ENCODE data around the gene LRRC46. TPM values are rescaled to one million over a fixed set of nuclear protein-coding genes. Genes with fewer than 3 reads are reported as not detected.

The LRRC46 gene
- 0.46 TPM in 1 of 2 replicates, not detected in the other for total RNA-seq
- 1.9 and 2.5 TPM in 2 replicates for polyA plus RNA-seq

GRCh38 chr17:47831003-47831933 lies at the start of gene LRRC46, which contains the start of gene MRPL10:
TSS of gene LRRC46 (plus strand) at chr17:47831670. CDS start at chr17:47831990, 320 bp downstream.
TSS of gene MRPL10 (minus strand) at chr17:47831541. CDS start at chr17:47831511, 30 bp downstream.
- peak within 1 kb of the TSS; percentile 52 for H3K27ac ChIP-seq
- H3K36me3 ChIP-seq: peaks cover 20% of the 10 kb centered on the region
- H3K27me3 ChIP-seq: no peaks in the 10 kb centered on the region
- DNase-seq (ENCODE audit: low read depth in 1 of 2, low spot score in 1 of 2): peak; percentile 96 to 97
- H3K4me3 ChIP-seq: peak within 1 kb of the TSS; percentile 79
- H3K9me3 ChIP-seq (ENCODE audit: low read depth): no peaks in the 10 kb centered on the region
- H3K4me1 ChIP-seq (ENCODE audit: low read depth): peaks cover 4% of the 10 kb centered on the region
- TF ChIP-seq, protein P1, sequence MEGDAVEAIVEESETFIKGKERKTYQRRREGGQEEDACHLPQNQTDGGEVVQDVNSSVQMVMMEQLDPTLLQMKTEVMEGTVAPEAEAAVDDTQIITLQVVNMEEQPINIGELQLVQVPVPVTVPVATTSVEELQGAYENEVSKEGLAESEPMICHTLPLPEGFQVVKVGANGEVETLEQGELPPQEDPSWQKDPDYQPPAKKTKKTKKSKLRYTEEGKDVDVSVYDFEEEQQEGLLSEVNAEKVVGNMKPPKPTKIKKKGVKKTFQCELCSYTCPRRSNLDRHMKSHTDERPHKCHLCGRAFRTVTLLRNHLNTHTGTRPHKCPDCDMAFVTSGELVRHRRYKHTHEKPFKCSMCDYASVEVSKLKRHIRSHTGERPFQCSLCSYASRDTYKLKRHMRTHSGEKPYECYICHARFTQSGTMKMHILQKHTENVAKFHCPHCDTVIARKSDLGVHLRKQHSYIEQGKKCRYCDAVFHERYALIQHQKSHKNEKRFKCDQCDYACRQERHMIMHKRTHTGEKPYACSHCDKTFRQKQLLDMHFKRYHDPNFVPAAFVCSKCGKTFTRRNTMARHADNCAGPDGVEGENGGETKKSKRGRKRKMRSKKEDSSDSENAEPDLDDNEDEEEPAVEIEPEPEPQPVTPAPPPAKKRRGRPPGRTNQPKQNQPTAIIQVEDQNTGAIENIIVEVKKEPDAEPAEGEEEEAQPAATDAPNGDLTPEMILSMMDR (IDR thresholded peaks at IDR 0.05; ENCODE audit: low read depth, low read length): peak; percentile 34

GRCh38 chr17:47785538-47786123 lies 45.8 kb upstream of the LRRC46 start:
- Histone ChIP-seq H3K4me1 (ENCODE audit: low read depth) (no peaks in the 10 kb centered on the region), H3K4me3 (no peak overlapping the region), H3K27me3 (peaks cover 45% of the 10 kb centered on the region), H3K9me3 (ENCODE audit: low read depth) (no peaks in the 10 kb centered on the region), H3K27ac (no peak overlapping the region), H3K36me3 (no peaks in the 10 kb centered on the region)
- TF ChIP-seq, protein P1 (IDR thresholded peaks at IDR 0.05; ENCODE audit: low read depth, low read length): no peak
- peak; percentile 55 to 85 for DNase-seq (ENCODE audit: low read depth in 1 of 2, low spot score in 1 of 2)

GRCh38 chr17:47789611-47790561 lies 41.6 kb upstream of the LRRC46 start:
- Histone ChIP-seq H3K27me3 (peaks cover 81% of the 10 kb centered on the region), H3K4me1 (ENCODE audit: low read depth) (no peaks in the 10 kb centered on the region), H3K4me3 (peak overlapping the region; percentile 17), H3K9me3 (ENCODE audit: low read depth) (no peaks in the 10 kb centered on the region), H3K27ac (no peak overlapping the region), H3K36me3 (no peaks in the 10 kb centered on the region)
- TF ChIP-seq, protein P1 (IDR thresholded peaks at IDR 0.05; ENCODE audit: low read depth, low read length): peak; percentile 57
- peak; percentile 60 to 75 for DNase-seq (ENCODE audit: low read depth in 1 of 2, low spot score in 1 of 2)

GRCh38 chr17:47791025-47791424 lies 40.4 kb upstream of the LRRC46 start:
- peaks cover 90% of the 10 kb centered on the region for H3K27me3 ChIP-seq
- no peaks in the 10 kb centered on the region for H3K36me3 ChIP-seq
- DNase-seq (ENCODE audit: low read depth in 1 of 2, low spot score in 1 of 2): no peak
- no peaks in the 10 kb centered on the region for H3K9me3 ChIP-seq (ENCODE audit: low read depth)
- H3K27ac ChIP-seq: no peak overlapping the region
- H3K4me3 ChIP-seq: no peak overlapping the region
- H3K4me1 ChIP-seq (ENCODE audit: low read depth): no peaks in the 10 kb centered on the region
- TF ChIP-seq, protein P1 (IDR thresholded peaks at IDR 0.05; ENCODE audit: low read depth, low read length): no peak

DNA sequence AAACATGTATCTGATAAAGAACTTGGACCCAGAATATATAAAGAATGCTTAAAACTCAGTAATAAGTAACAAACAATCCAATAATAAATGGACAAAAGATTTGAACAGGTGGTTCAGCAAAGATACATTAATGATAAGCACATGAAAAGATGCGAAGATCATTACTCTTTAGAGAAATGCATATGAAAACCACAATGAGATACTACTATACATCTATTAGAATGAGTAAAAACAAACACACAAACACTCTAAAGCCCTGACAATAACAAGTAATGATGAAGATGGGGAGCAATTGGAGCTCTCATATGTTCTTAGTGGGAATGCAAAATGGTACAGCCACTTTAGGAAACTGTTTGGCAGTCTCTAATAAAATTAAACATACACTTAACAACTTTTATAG lies 39.0 kb upstream of the LRRC46 start:
- no peaks in the 10 kb centered on the region for H3K4me1 ChIP-seq (ENCODE audit: low read depth)
- DNase-seq (ENCODE audit: low read depth in 1 of 2, low spot score in 1 of 2): no peak
- H3K27ac ChIP-seq: no peak overlapping the region
- no peaks in the 10 kb centered on the region for H3K9me3 ChIP-seq (ENCODE audit: low read depth)
- H3K4me3 ChIP-seq: no peak overlapping the region
- H3K27me3 ChIP-seq: peaks cover 81% of the 10 kb centered on the region
- H3K36me3 ChIP-seq: no peaks in the 10 kb centered on the region
- TF ChIP-seq, protein P1 (IDR thresholded peaks at IDR 0.05; ENCODE audit: low read depth, low read length): no peak
